ENCODE results near the gene NFIA. TPM values are rescaled to one million over a fixed set of nuclear protein-coding genes. Genes with fewer than 3 reads are reported as not detected.

Gene NFIA
- total RNA-seq, 1 experiment from 2014 or later: 0.35 TPM

DNA sequence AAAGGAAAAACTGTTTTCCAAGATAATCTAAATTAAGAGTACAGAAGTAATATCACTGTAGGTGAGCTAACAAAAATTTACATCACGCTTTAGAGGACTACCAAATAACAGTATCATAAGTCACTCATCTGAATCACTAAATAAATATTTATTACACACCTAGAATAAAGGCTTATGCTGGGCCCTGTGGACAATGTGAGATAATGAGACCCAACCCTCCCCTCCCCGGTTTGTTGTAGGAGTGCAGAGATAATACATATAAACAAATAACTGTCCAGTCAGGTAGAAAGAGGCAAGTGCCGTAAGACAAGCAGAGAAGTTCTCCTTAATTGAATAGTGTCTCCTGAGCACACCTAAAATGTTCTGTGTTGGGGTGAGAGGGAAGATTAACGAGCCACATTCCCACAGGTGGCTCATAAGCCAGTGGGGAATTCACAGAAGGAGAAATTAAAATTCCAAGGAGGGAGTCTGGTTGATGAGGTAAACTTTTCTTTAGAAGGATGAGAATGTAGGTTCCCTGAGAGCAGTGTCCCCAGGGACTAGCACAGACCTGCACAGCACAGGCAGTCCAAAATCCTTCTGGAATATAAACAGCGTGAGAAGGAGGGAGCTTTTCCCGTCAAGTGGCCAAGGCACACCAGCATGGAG, 241.4 kb downstream of the NFIA start:
- Histone ChIP-seq H3T11ph (ENCODE audit: low read length) (no peak overlapping the region), H3K18ac (ENCODE audit: insufficient read length, low read depth, low read length) (no peak overlapping the region), H3K4me2 (ENCODE audit: insufficient read depth, insufficient read length, low read length) (no peak overlapping the region), H3K4ac (ENCODE audit: low read depth, low read length) (no peak overlapping the region), H2AFZ (ENCODE audit: low read length) (no peak overlapping the region), H4K20me1 (ENCODE audit: control insufficient read depth, insufficient read depth, insufficient read length) (no peaks in the 10 kb centered on the region), H3K79me1 (ENCODE audit: insufficient read depth, low read depth, low read length, poor library complexity, severe bottlenecking) (no peaks in the 10 kb centered on the region), H2BK5ac (ENCODE audit: insufficient read length, low read length) (no peak overlapping the region), H3K23ac (ENCODE audit: insufficient read length, low read depth, low read length) (no peak overlapping the region), H3K14ac (ENCODE audit: insufficient read depth, low read length) (no peak overlapping the region), H2BK120ac (ENCODE audit: low read depth, low read length, poor library complexity, severe bottlenecking) (no peak overlapping the region), H3K9me3 (ENCODE audit: control insufficient read depth, low read depth, low read length) (no peaks in the 10 kb centered on the region), H3K27ac (ENCODE audit: insufficient read length, low read depth, low read length) (no peak overlapping the region), H2AK5ac (ENCODE audit: insufficient read length, low read length) (no peak overlapping the region), H4K5ac (ENCODE audit: insufficient read length, low read depth, low read length) (no peak overlapping the region), H3K23me2 (ENCODE audit: insufficient read length, low read depth, low read length, poor library complexity, severe bottlenecking) (no peaks in the 10 kb centered on the region), H4K8ac (replicated peaks; ENCODE audit: insufficient read length, low read depth, low read length) (no peak overlapping the region), H3K4me1 (ENCODE audit: insufficient read depth, low read length) (peaks cover 2% of the 10 kb centered on the region), H3K9ac (ENCODE audit: extremely low read depth, insufficient read length, low read length) (no peak overlapping the region), H3K27me3 (ENCODE audit: insufficient read depth, low read length) (no peaks in the 10 kb centered on the region), H3K79me2 (ENCODE audit: insufficient read depth, low read length) (no peaks in the 10 kb centered on the region), H2BK12ac (ENCODE audit: insufficient read length, low read depth, low read length) (no peak overlapping the region), H3K56ac (ENCODE audit: insufficient read length, low read depth, low read length) (no peak overlapping the region), H4K91ac (ENCODE audit: insufficient read length, low read depth, low read length) (no peak overlapping the region), H2BK15ac (ENCODE audit: low read depth, low read length) (no peak overlapping the region), H2BK20ac (ENCODE audit: low read depth, low read length, poor library complexity, severe bottlenecking) (no peak overlapping the region)
- H3K4me1 Mint-ChIP-seq: peaks cover 17 to 19% of the 10 kb centered on the region in 2 experiments
- no CpG with 5 or more reads among the region's 6 CpGs for WGBS (ENCODE audit: extremely low coverage, insufficient read length, low lambda C conversion rate)
- H3K27ac Mint-ChIP-seq: no peak overlapping the region; a peak in 2 of 7 replicates
- H3K36me3 Mint-ChIP-seq (ENCODE audit: insufficient read depth in 1 of 3, low read depth in 3 of 3): peaks cover 0 to 4% (median 0%) of the 10 kb centered on the region in 3 experiments; a peak in 1 of 7 replicates
- TF ChIP-seq, protein P1, sequence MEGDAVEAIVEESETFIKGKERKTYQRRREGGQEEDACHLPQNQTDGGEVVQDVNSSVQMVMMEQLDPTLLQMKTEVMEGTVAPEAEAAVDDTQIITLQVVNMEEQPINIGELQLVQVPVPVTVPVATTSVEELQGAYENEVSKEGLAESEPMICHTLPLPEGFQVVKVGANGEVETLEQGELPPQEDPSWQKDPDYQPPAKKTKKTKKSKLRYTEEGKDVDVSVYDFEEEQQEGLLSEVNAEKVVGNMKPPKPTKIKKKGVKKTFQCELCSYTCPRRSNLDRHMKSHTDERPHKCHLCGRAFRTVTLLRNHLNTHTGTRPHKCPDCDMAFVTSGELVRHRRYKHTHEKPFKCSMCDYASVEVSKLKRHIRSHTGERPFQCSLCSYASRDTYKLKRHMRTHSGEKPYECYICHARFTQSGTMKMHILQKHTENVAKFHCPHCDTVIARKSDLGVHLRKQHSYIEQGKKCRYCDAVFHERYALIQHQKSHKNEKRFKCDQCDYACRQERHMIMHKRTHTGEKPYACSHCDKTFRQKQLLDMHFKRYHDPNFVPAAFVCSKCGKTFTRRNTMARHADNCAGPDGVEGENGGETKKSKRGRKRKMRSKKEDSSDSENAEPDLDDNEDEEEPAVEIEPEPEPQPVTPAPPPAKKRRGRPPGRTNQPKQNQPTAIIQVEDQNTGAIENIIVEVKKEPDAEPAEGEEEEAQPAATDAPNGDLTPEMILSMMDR (conservative IDR thresholded peaks at IDR 0.05): no peak
- no peak overlapping the region for H3K4me3 Mint-ChIP-seq
- H3K9me3 Mint-ChIP-seq: peaks cover 0 to 5% of the 10 kb centered on the region in 2 experiments; a peak in 1 of 5 replicates
- DNase-seq: no peak
- no peaks in the 10 kb centered on the region; the same call in 1 of the 2 replicates for H3K27me3 Mint-ChIP-seq (ENCODE audit: low read depth)

Measured in H9 (cell line).